OCI-LY7 (cell line): Measurements from ENCODE around the gene GHRHR.

Experiments
- CTCF ChIP-seq: fragments of 200-600 bp; sonication (generic); conservative IDR thresholded peaks from 2 replicates; pipeline ENCODE4 v1.5.1; 2014; ENCODE audit warnings: mild to moderate bottlenecking, antibody characterized with exemption, low read length, moderate library complexity, mixed read lengths
- EZH2phosphoT487 ChIP-seq: fragments of 200-600 bp; sonication (generic); IDR thresholded peaks from 2 replicates; pipeline ENCODE4 v1.6.1; 2018; ENCODE audit warnings: low read depth, borderline replicate concordance, mild to moderate bottlenecking, mixed run types, antibody characterized with exemption, low read length, moderate library complexity, mixed read lengths

- TF ChIP-seq CTCF, result no peak
- TF ChIP-seq EZH2phosphoT487, result no peak
These were observed 12.6 kb downstream of the GHRHR start for GRCh38 chr7:30976381-30976780.
